Prostate gland (tissue), 2 donors: ENCODE results near the gene SH3BGRL. TPM values are rescaled to one million over a fixed set of nuclear protein-coding genes. Genes with fewer than 3 reads are reported as not detected.

Experiments used
- DNase-seq: peaks from one replicate; pipeline ENCODE4 v3.0.0-alpha.2; 2019; ENCODE audit warnings: low spot score
- H3K27ac ChIP-seq, 2 donors: fragments of 200-600 bp; sonication (generic); 2 replicates each; pipeline ENCODE4 v1.5.1; 2017 to 2019
- H3K27me3 ChIP-seq: fragments of 200-600 bp; sonication (generic); replicated peaks from 2 replicates; pipeline ENCODE4 v1.5.1; 2019; ENCODE audit not compliant: insufficient read depth
- H3K36me3 ChIP-seq, 2 donors: fragments of 200-600 bp; sonication (generic); 1 replicate in 1 of 2; 2 replicates in 1 of 2; pipeline versions ENCODE4 v1.5.1 to v1.8.1; 2017 to 2019
- H3K4me1 ChIP-seq: fragments of 200-600 bp; sonication (generic); replicated peaks from 2 replicates; pipeline ENCODE4 v1.5.1; 2019
- H3K4me3 ChIP-seq, 2 donors: fragments of 200-600 bp; sonication (generic); 2 replicates each; pipeline ENCODE4 v1.5.1; 2017 to 2019
- H3K9me3 ChIP-seq: fragments of 200-600 bp; sonication (generic); 2 replicates; pipeline ENCODE4 v1.5.1; 2017
- POLR2A ChIP-seq: fragments of 450-650 bp; IDR thresholded peaks from one replicate; pipeline ENCODE4 v1.6.1; 2016; ENCODE audit warnings: antibody characterized with exemption, mild to moderate bottlenecking
- POLR2AphosphoS5 ChIP-seq: sonication (generic); formaldehyde crosslinking; IDR thresholded peaks from one replicate; pipeline ENCODE4 v1.6.1; 2017; ENCODE audit warnings: antibody characterized with exemption
- WGBS: methylation state at CpG from one replicate; pipeline ENCODE4 v1.1.5; 2018; 5-methylcytosine and 5-hydroxymethylcytosine counted together
- intact Hi-C: fragments of 100-400 bp; cut with DNase I; formaldehyde crosslinking; loops from one replicate; pipeline ENCODE4 v1.14.2; 2022
- total RNA-seq, 2 donors: library from RNA; depleted of rRNA; stranded (reverse); fragments of >200 nt; gene quantifications; one replicate each; pipeline ENCODE4 v1.1.0, GENCODE V29; 2016
- TF ChIP-seq, protein P1 (sequence below), 4 experiments: fragments of 200-600 bp in 2 of 4; fragments of 450-650 bp in 2 of 4; sonication (generic) in 2 of 4; IDR thresholded peaks; 1 replicate in 3 of 4; 2 replicates in 1 of 4; pipeline ENCODE4 v1.5.1; 2016 to 2019; ENCODE audit warnings: antibody characterized with exemption in 4 of 4, mild to moderate bottlenecking in 2 of 4, moderate library complexity in 2 of 4

Gene SH3BGRL
- total RNA-seq, 2 donors from 2014 or later: 108 to 181 TPM

DNA sequence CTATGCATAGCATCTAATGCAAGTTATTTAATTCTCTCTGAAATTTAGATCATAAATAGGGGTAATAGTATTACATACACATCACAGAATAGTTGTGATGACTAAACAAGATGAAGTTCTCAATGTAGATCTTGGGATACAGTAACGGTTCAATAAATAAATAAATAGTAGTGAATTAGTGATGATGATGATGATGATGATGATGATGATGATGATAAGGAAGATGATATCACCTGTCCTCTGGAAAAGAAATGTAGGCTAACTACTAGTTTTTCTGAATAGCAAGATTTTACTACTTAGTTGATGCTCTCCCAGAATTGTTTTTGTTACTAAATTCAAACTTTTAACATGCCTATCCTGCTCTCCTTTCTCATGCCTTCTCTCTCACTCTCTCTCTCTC is 30.3 kb downstream of the SH3BGRL start:
- Histone ChIP-seq H3K27me3 (no peaks in the 10 kb centered on the region), H3K36me3 (no peaks in the 10 kb centered on the region), H3K9me3 (no peaks in the 10 kb centered on the region), H3K4me1 (no peaks in the 10 kb centered on the region), H3K27ac (no peak overlapping the region), H3K4me3 (no peak overlapping the region)
- WGBS: 80% methylated on average over 1 of the region's 1 CpG
- TF ChIP-seq POLR2A (no peak), POLR2AphosphoS5 (no peak)
- TF ChIP-seq, protein P1, sequence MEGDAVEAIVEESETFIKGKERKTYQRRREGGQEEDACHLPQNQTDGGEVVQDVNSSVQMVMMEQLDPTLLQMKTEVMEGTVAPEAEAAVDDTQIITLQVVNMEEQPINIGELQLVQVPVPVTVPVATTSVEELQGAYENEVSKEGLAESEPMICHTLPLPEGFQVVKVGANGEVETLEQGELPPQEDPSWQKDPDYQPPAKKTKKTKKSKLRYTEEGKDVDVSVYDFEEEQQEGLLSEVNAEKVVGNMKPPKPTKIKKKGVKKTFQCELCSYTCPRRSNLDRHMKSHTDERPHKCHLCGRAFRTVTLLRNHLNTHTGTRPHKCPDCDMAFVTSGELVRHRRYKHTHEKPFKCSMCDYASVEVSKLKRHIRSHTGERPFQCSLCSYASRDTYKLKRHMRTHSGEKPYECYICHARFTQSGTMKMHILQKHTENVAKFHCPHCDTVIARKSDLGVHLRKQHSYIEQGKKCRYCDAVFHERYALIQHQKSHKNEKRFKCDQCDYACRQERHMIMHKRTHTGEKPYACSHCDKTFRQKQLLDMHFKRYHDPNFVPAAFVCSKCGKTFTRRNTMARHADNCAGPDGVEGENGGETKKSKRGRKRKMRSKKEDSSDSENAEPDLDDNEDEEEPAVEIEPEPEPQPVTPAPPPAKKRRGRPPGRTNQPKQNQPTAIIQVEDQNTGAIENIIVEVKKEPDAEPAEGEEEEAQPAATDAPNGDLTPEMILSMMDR (IDR thresholded peaks at IDR 0.05): no peak
- intact Hi-C loops: no loop called here
- no peak for DNase-seq

DNA sequence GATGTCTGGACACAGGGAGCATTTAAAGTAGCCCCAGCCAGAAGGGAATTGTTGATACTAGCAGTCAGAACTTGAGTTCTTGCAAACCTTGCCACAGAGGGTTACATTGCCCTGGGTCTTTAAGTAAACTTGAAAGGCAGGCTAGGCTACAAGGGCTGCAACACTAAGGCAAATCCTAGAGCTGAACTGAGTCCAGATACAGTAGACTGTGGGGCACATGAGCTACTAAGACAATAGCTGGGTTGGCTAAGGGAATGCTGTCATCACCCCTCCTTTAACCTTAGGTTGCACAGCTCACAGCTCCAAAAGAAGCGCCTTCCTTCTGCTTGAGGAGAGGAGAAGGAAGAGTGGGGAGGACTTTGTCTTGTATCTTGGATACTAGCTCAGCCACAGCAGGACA is 35.6 kb downstream of the SH3BGRL start:
- Histone ChIP-seq H3K27me3 (no peaks in the 10 kb centered on the region), H3K4me3 (no peak overlapping the region), H3K27ac (no peak overlapping the region), H3K36me3 (no peaks in the 10 kb centered on the region), H3K9me3 (no peaks in the 10 kb centered on the region), H3K4me1 (no peaks in the 10 kb centered on the region)
- TF ChIP-seq, protein P1 (IDR thresholded peaks at IDR 0.05): no peak
- TF ChIP-seq POLR2A: no peak
- no peak for TF ChIP-seq POLR2AphosphoS5
- intact Hi-C loops: no loop called here
- no peak for DNase-seq
- 92% methylated on average over 1 of the region's 1 CpG for WGBS

DNA sequence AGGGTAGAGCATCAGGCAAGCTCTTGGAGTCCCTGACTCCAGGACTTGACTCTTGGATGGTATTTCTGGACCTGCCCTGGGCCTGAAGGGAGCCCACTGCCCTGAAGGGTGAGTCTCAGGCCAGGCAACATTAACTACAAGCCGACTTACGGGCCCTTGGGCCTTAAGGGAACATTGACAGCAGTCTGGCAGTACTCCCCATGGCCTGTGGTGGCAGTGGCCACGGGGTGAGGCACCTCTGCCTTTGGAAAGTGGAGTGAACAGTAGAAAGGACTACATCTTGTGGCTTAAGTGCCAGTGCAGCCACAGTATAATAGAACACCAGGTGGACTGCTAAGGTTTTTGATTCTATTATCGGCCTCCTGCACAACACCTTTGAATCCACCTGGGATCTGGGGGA is 36.3 kb downstream of the SH3BGRL start:
- Histone ChIP-seq H3K4me1 (no peaks in the 10 kb centered on the region), H3K4me3 (no peak overlapping the region), H3K36me3 (no peaks in the 10 kb centered on the region), H3K9me3 (no peaks in the 10 kb centered on the region), H3K27ac (no peak overlapping the region), H3K27me3 (no peaks in the 10 kb centered on the region)
- 67% methylated on average over 2 of the region's 4 CpGs for WGBS
- intact Hi-C loops: no loop called here
- TF ChIP-seq, protein P1 (IDR thresholded peaks at IDR 0.05): no peak
- TF ChIP-seq POLR2A: no peak
- no peak for TF ChIP-seq POLR2AphosphoS5
- no peak for DNase-seq

DNA sequence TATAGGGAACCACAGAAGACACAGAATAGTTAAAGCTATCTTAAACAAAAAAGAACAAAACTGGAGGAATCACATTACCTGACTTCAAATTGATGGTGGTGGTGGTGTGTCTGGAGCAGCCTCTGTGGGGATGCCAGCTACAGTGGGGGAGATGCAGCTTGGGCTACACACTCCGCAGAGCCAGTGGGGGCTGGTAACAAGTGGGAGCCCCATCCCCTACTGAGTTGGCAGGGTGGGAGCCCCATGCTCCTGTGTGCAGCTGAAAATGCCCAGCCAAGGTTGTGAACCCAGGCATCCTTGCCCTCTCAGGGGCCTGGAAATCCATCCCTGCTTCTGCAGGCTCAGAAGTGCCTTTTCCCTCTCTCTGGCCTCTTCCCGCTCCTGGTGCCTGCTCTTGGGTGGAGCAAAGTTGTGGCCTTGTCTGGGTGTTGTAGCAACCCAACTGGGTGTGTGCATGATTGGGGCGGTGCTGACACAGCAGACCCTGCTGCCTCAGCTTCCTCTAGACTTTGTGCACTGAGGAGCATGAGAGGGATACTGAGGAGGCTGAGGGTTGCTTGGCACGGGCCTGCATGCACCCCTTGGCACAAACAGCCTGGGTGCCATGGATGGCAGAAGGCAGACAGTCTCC is 38.9 kb downstream of the SH3BGRL start:
- Histone ChIP-seq H3K36me3 (no peaks in the 10 kb centered on the region), H3K27ac (no peak overlapping the region), H3K9me3 (no peaks in the 10 kb centered on the region), H3K4me1 (no peaks in the 10 kb centered on the region), H3K27me3 (no peaks in the 10 kb centered on the region), H3K4me3 (no peak overlapping the region)
- WGBS: 97% methylated on average over 3 of the region's 4 CpGs
- TF ChIP-seq, protein P1 (IDR thresholded peaks at IDR 0.05): no peak
- TF ChIP-seq POLR2A (no peak), POLR2AphosphoS5 (no peak)
- intact Hi-C loops: no loop called here
- DNase-seq: no peak

DNA sequence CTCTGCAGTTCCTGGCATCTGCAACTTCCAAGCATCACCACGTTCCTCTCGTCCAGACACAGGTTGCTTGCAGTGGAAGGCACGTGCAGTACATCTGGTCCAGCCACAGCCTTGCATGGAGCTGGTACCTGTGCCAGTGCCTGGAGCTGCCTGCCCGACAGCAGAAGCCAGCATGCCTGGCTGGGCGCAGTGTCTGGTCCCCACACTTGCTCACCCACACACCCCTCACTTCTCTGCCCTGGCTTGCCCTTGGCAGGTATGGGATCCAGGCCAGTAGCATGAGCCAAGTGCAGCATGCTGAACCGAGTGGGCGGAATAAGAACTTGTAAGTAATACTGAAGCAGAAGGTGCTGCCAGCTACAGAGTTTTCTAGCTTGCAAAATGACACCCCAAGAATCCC is 39.9 kb downstream of the SH3BGRL start:
- Histone ChIP-seq H3K4me1 (no peaks in the 10 kb centered on the region), H3K9me3 (no peaks in the 10 kb centered on the region), H3K27ac (no peak overlapping the region), H3K36me3 (no peaks in the 10 kb centered on the region), H3K4me3 (no peak overlapping the region), H3K27me3 (no peaks in the 10 kb centered on the region)
- TF ChIP-seq, protein P1 (IDR thresholded peaks at IDR 0.05): no peak
- TF ChIP-seq POLR2AphosphoS5 (no peak), POLR2A (no peak)
- no peak for DNase-seq
- 66% methylated on average over 7 of the region's 7 CpGs for WGBS
- intact Hi-C loops: no loop called here
